Endothelial cell of umbilical vein (primary cell): ENCODE data around the gene PTTG1IP2. TPM values are rescaled to one million over a fixed set of nuclear protein-coding genes. Genes with fewer than 3 reads are reported as not detected.

Source experiments
- BruUV-seq: library from RNA; stranded (reverse); fragments of 400-500 nt; replicated peaks from 2 replicates; lab custom pipeline; 2021; lab: Mats Ljungman, UMichigan
- CTCF ChIA-PET: fragments of 300-600, 350-600 bp; sonication (Branson Sonifier 250); formaldehyde crosslinking; loops from one replicate; lab custom pipeline; 2021; ENCODE audit warnings: antibody characterized with exemption, inconsistent platforms; lab: Charles Lee
- POLR2A ChIA-PET: fragments of 300-600, 350-600 bp; sonication (Branson Sonifier 250); formaldehyde crosslinking; loops from one replicate; lab custom pipeline; 2021; ENCODE audit warnings: antibody characterized with exemption, inconsistent platforms; lab: Charles Lee
- DNase-seq: peaks from one replicate; pipeline ENCODE4 v3.0.0-alpha.2; 2011; ENCODE audit warnings: low read depth, low spot score
- FAIRE-seq: peaks from 2 replicates; lab custom pipeline; 2011; peaks lifted over from hg19 to GRCh38; lab: Jason Lieb, UNC
- H2AFZ ChIP-seq: 2 replicates; pipeline ENCODE4 v1.6.0; 2012; ENCODE audit warnings: low read depth, low read length, control low read depth, inconsistent platforms
- H3K27ac ChIP-seq: 2 replicates; pipeline ENCODE4 v1.5.1; 2011; ENCODE audit warnings: low read depth, mild to moderate bottlenecking, control low read depth, low read length, moderate library complexity; ENCODE audit not compliant: insufficient read depth
- H3K27me3 ChIP-seq, 2 experiments: 2 replicates each; pipeline versions ENCODE4 v1.6.0 to v1.6.1; 2011; ENCODE audit warnings: low read length in 2 of 2, mixed read lengths in 1 of 2; ENCODE audit not compliant: control insufficient read depth in 2 of 2, insufficient read depth in 2 of 2
- H3K36me3 ChIP-seq, 2 experiments: 2 replicates in 1 of 2; 3 replicates in 1 of 2; pipeline ENCODE4 v1.5.1; 2011; ENCODE audit warnings: low read length in 2 of 2, mild to moderate bottlenecking in 1 of 2, moderate library complexity in 1 of 2; ENCODE audit not compliant: control insufficient read depth in 2 of 2, insufficient read depth in 2 of 2; ENCODE audit errors: extremely low read depth in 1 of 2
- H3K4me1 ChIP-seq: 3 replicates; pipeline ENCODE4 v1.5.1; 2011; ENCODE audit warnings: mild to moderate bottlenecking, low read length; ENCODE audit not compliant: control insufficient read depth, insufficient read depth; ENCODE audit errors: extremely low read depth
- H3K4me2 ChIP-seq: 2 replicates; pipeline ENCODE4 v1.6.1; 2011; ENCODE audit warnings: low read length, control low read depth, mixed read lengths; ENCODE audit not compliant: insufficient read depth
- H3K4me3 ChIP-seq, 3 experiments: fragments of 200-600 bp in 1 of 3; sonication (generic), shearing (Covaris generic) in 1 of 3; replicated peaks in 1 of 3; 2 replicates each; pipeline ENCODE4 v1.5.1; 2011 to 2016; ENCODE audit warnings: control low read depth in 3 of 3, low read length in 3 of 3, mild to moderate bottlenecking in 2 of 3, inconsistent platforms in 1 of 3, low read depth in 1 of 3, moderate library complexity in 1 of 3; ENCODE audit not compliant: insufficient read depth in 1 of 3
- H3K79me2 ChIP-seq: 2 replicates; pipeline ENCODE4 v1.6.0; 2012; ENCODE audit warnings: low read length, inconsistent platforms; ENCODE audit not compliant: control insufficient read depth, insufficient read depth
- H3K9ac ChIP-seq: replicated peaks from 2 replicates; pipeline ENCODE3; 2011; ENCODE audit warnings: low read length, control low read depth; ENCODE audit not compliant: insufficient read depth; ENCODE audit errors: extremely low read depth
- H3K9me1 ChIP-seq: replicated peaks from 3 replicates; pipeline ENCODE4 v1.6.0; 2011; ENCODE audit warnings: mild to moderate bottlenecking, low read length; ENCODE audit not compliant: control insufficient read depth, insufficient read depth; ENCODE audit errors: extremely low read depth
- H3K9me3 ChIP-seq: replicated peaks from 2 replicates; pipeline ENCODE4 v1.5.1; 2012; ENCODE audit warnings: low read length, inconsistent platforms; ENCODE audit not compliant: control insufficient read depth, insufficient read depth
- H4K20me1 ChIP-seq: replicated peaks from 2 replicates; pipeline ENCODE3; 2011; ENCODE audit warnings: mild to moderate bottlenecking, low read length; ENCODE audit not compliant: control insufficient read depth, insufficient read depth; ENCODE audit errors: extremely low read depth
- CTCF ChIP-seq, 2 donors: IDR thresholded peaks; 1 replicate in 1 of 2; 2 replicates in 1 of 2; pipeline ENCODE4 v1.5.1; 2011; ENCODE audit warnings: low read length in 2 of 2, mild to moderate bottlenecking in 2 of 2, moderate library complexity in 2 of 2, control low read depth in 1 of 2, inconsistent platforms in 1 of 2, low read depth in 1 of 2; ENCODE audit not compliant: insufficient read depth in 1 of 2; ENCODE audit errors: extremely low read depth in 1 of 2
- EZH2 ChIP-seq: IDR thresholded peaks from 2 replicates; pipeline ENCODE4 v1.6.1; 2012; ENCODE audit warnings: borderline replicate concordance, low read depth, mild to moderate bottlenecking, moderate library complexity, low read length, inconsistent platforms; ENCODE audit not compliant: severe bottlenecking
- FOS ChIP-seq: IDR thresholded peaks from 2 replicates; pipeline ENCODE4 v1.6.1; 2011; ENCODE audit warnings: mild to moderate bottlenecking, low read length, moderate library complexity, borderline replicate concordance; ENCODE audit not compliant: insufficient read depth
- GATA2 ChIP-seq: IDR thresholded peaks from 2 replicates; pipeline ENCODE4 v1.7.0; 2011; ENCODE audit warnings: low read depth, mild to moderate bottlenecking, moderate library complexity, mixed read lengths, low read length; ENCODE audit not compliant: insufficient read length, insufficient read depth
- JUN ChIP-seq: IDR thresholded peaks from 2 replicates; pipeline ENCODE4 v1.6.1; 2011; ENCODE audit warnings: borderline replicate concordance, low read depth; ENCODE audit not compliant: insufficient read length, insufficient read depth
- MYC ChIP-seq: IDR thresholded peaks from one replicate; pipeline ENCODE4 v1.6.1; 2011; ENCODE audit warnings: mild to moderate bottlenecking, low read depth, low read length
- POLR2A ChIP-seq: IDR thresholded peaks from 2 replicates; pipeline ENCODE4 v1.6.1; 2012; ENCODE audit warnings: low read depth, mild to moderate bottlenecking, control low read depth, low read length
- POLR2AphosphoS5 ChIP-seq: IDR thresholded peaks from 2 replicates; pipeline ENCODE4 v1.6.1; 2012; ENCODE audit warnings: low read depth, mild to moderate bottlenecking, control low read depth, low read length, moderate library complexity; ENCODE audit not compliant: insufficient read depth
- dilution Hi-C: fragments of 300-500 bp; cut with MboI; formaldehyde crosslinking; loops from one replicate; pipeline ENCODE4 v1.15.0; 2019; ENCODE audit warnings: low sequenced_read_pairs; ENCODE audit not compliant: extremely low pct_ligation_motif_present
- intact Hi-C: fragments of 100-400 bp; cut with micrococcal nuclease; formaldehyde crosslinking; loops from one replicate; pipeline ENCODE4 v1.10.0; 2022
- polyA plus RNA-seq, 4 experiments: library from polyadenylated mRNA; depleted of rRNA in 3 of 4; stranded (reverse) in 3 of 4; unstranded in 1 of 4; fragments of >200 nt; gene quantifications; 2 replicates each; pipeline versions ENCODE4 v1.2.1 to v1.2.3, GENCODE V29; 2011 to 2012; ENCODE audit warnings: missing spikeins in 1 of 4
- total RNA-seq: library from RNA; stranded (reverse); gene quantifications from 2 replicates; pipeline ENCODE4 v1.2.3, GENCODE V29; 2021
- TF ChIP-seq, protein P1 (sequence below): IDR thresholded peaks from 2 replicates; pipeline ENCODE4 v1.6.1; 2011; ENCODE audit not compliant: insufficient read depth, insufficient read length

PTTG1IP2 gene
- total and polyA plus RNA-seq, 2 donors (not counting 3 experiments of a cell fraction or from before 2014, with no cell fraction given), result not detected

GRCh38 chr7:90465816-90466215 lies 3.6 kb upstream of the PTTG1IP2 start:
- no peaks in the 10 kb centered on the region for H3K9me3 ChIP-seq
- H4K20me1 ChIP-seq, result no peaks in the 10 kb centered on the region
- H3K36me3 ChIP-seq, result no peaks in the 10 kb centered on the region
- H3K4me3 ChIP-seq, result no peak overlapping the region
- H3K9ac ChIP-seq, result no peak overlapping the region
- no TSS peak for BruUV-seq
- FAIRE-seq, result no peak
- peaks cover 0 to 2% of the 10 kb centered on the region in 2 experiments for H3K27me3 ChIP-seq
- H3K79me2 ChIP-seq, result no peaks in the 10 kb centered on the region
- no peak for DNase-seq
- POLR2A ChIA-PET, result no interaction called here
- H3K4me2 ChIP-seq, result no peak overlapping the region
- CTCF ChIA-PET, result interaction anchor here (3.8 kb wide), 1 partner anchor 10 kb away, joined by 24 read pairs; no protein-coding TSS in a partner anchor
- H3K9me1 ChIP-seq, result no peaks in the 10 kb centered on the region
- intact Hi-C loops, result no loop called here
- dilution Hi-C loops, result no loop called here
- H3K27ac ChIP-seq, result no peak overlapping the region
- no peaks in the 10 kb centered on the region for H3K4me1 ChIP-seq
- TF ChIP-seq JUN (no peak), EZH2 (no peak), FOS (no peak), POLR2A (no peak), CTCF (IDR thresholded peaks at IDR 0.05; ENCODE audit: extremely low read depth in 1 of 2, insufficient read depth in 1 of 2, low read depth in 1 of 2, low read length in 2 of 2) (no peak), MYC (no peak), POLR2AphosphoS5 (no peak), GATA2 (no peak)
- TF ChIP-seq, protein P1, sequence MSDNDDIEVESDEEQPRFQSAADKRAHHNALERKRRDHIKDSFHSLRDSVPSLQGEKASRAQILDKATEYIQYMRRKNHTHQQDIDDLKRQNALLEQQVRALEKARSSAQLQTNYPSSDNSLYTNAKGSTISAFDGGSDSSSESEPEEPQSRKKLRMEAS, result no peak
- H2AFZ ChIP-seq, result no peak overlapping the region
